ENCODE data around the gene IQGAP2.

GRCh38 chr5:76657091-76657490 lies 254.0 kb downstream of the IQGAP2 start:
- no peak for TF ChIP-seq EZH2 (IDR thresholded peaks at IDR 0.05)
- TF ChIP-seq POLR2AphosphoS5 (IDR thresholded peaks at IDR 0.05; ENCODE audit: borderline replicate concordance, low read depth, low read length) = no peak
